ENCODE measurements around the gene TUBA4B.
A peak's percentile ranks its signal among the peaks of the same experiment; 100 is the strongest.
"Not testable (repeated sequence)": the region's sequence is repeated elsewhere in the genome, so short reads cannot be mapped to it uniquely, and the experiment has no call there.

Gene TUBA4B

DNA sequence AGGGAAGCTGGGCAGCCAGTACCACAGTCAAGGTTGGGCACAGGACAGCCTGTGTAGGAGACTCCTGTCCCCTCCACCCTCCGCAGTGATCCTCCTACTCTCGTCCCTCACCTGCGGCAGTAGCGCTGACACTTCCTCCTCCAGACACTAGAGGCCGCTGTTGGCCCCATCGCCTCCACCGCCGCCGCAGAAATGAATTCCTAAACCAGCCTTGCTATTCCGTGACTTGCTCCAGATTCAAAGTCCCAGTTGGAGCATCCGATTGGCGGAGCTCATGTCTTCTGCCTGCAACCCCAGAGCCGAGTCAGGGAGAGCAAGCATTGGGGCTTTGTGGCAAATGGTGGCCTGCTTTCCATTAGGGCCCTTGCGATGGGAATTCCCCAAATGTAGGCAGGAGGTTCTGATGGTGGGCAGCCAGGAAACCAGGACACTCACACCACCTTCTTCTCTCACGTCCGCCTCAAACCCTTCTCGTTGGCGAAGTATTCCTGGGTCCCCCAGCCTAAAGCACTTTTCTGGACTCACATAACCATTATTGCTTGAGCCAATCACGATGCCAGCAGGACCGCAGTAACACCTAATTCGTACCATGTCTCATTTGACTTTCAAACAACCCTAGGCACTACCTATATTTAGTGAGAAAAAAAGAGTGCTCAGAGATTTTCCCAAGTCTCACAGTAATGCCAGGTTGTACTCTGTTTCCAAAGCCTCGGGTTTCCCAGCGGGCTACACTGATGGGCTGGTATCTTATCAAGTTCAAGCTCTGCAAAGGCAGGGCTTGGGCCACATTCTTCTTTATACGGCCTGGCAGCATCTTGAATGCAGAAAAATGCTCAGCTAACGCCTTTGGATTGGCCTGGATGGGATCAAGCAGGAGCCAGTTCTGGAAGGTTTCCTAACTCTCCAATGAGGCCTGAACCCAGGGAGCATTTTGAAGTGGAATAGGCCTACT is 24.9 kb downstream of the TUBA4B start:
- DNase-seq = peak; percentile 86

GRCh38 chr2:219278655-219279150 is 25.7 kb downstream of the TUBA4B start:
- DNase-seq = no peak

DNA sequence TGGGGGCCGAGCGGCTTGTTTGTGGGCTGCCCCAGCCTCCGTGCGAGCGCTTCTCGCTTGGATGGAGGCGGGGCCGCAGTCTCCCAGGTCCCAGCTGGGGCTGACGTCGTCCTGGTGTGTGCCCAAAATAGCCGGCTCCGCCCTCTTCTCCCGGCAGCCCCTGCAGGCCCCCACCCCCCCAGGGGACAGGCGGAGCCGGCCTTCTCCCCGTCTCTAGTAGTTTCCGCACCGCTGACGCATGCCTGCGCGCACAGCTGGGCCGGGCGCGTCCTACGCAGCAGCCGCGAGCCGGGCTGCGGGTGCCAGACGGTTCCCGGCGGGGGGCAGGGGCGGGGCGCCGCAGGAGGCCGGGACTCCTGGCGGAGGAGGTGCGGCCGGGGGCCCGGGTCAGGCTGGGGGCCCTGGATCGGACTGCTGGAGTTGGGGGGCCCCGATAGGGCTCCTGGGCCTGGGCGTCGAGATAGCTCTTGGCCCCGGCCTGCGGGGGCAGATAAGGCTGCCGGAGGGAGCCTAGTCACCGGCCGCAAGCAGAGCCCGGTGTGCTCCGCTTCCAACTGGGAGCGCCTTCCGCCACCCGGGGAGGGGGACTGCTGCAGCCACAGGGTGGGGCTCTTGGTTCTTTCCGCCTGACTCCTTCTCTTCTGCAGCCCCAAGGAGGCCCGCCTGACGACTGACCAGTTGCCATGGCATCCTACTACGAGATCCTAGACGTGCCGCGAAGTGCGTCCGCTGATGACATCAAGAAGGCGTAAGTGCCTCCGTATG is 26.3 kb downstream of the TUBA4B start, which contains the start of gene DNAJB2:
DNAJB2 (plus strand) TSS at position 216 of the 765 bp plus-strand sequence; CDS start at position 684, 468 bp downstream.
- DNase-seq = peak; percentile 99

DNA sequence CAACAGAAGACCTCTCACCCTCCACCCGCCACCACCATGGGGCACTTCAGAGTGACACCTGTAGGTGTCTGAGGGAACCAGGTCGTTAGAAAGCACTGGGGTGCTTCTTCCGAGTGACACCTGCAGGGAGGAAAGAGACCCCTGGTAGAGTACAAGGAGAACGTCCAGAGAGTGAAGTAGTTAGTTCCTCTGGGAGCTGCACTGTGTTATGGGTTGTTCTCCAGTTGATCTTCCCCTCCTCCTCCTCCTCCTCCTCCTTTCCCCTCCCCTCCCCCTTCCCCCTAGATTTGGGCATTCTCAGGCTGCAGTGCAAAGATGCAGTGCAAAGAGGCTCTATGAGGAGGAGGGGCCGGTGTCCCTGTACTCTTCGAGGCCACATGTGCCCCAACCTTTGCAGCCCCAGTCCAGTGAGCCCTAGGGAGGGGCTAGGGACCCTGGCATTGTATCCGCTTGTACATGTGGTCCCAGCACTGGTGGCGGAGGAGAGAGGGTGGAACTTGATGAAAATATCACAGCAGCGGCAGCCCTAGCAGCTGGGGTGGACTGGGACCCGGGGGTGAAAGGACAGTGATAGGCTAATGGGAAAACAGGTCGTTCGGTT is 27.0 kb downstream of the TUBA4B start:
- DNase-seq = no peak

GRCh38 chr2:219280651-219281050 is 27.6 kb downstream of the TUBA4B start:
- DNase-seq = no peak

- no peak for DNase-seq
Observed at GRCh38 chr2:219281588-219281987, 28.5 kb downstream of the TUBA4B start.

GRCh38 chr2:219282375-219282774 is 29.3 kb downstream of the TUBA4B start:
- DNase-seq = no peak

GRCh38 chr2:219282943-219283581 is 30.0 kb downstream of the TUBA4B start:
- DNase-seq = no peak

- no peak for DNase-seq
Observed at GRCh38 chr2:219284501-219285372, 31.7 kb downstream of the TUBA4B start.

- no peak for DNase-seq
Observed at GRCh38 chr2:219285373-219285735, 32.3 kb downstream of the TUBA4B start.

- DNase-seq = peak; percentile 77
Observed at GRCh38 chr2:219285894-219286425, 32.9 kb downstream of the TUBA4B start.

- no peak for DNase-seq
Observed at GRCh38 chr2:219286436-219287115, 33.5 kb downstream of the TUBA4B start.

GRCh38 chr2:219287116-219287440 is 34.0 kb downstream of the TUBA4B start:
- DNase-seq = not testable (repeated sequence)

DNA sequence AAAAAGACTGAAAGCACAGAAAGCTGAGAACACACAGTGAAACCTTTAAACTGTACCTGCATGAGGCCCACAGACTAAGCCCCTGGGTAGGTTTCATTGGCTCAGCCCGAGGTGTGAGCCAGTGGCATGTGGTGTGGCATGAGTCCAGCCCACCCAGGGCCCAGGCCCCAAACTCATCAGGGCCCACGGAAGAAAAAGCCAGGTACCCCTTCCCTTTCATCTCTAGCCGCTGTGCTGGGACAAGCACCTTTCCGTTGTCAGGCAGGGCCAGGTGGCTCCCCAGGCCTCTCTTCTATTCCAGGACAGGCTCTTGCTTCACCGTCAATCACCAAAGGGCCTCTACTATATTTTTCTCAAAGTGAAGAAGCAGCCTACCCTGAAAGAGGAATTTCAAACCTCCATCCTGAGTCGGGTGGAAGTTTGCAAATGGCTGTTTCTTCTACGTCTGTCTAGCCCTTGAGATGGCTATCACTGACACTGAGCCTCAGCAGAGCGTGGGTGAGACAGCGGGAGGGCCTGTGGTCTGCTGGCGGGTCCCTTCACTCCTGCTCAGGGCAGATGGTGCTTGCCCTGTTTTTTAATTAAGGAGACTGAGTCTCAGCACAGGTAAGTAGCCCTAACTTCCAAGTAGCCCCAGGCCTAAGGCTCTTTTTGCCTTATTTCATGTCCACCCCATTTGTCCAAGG is 34.7 kb downstream of the TUBA4B start:
- DNase-seq = no peak

- DNase-seq = no peak
Observed at GRCh38 chr2:219289195-219289536, 36.1 kb downstream of the TUBA4B start.

DNA sequence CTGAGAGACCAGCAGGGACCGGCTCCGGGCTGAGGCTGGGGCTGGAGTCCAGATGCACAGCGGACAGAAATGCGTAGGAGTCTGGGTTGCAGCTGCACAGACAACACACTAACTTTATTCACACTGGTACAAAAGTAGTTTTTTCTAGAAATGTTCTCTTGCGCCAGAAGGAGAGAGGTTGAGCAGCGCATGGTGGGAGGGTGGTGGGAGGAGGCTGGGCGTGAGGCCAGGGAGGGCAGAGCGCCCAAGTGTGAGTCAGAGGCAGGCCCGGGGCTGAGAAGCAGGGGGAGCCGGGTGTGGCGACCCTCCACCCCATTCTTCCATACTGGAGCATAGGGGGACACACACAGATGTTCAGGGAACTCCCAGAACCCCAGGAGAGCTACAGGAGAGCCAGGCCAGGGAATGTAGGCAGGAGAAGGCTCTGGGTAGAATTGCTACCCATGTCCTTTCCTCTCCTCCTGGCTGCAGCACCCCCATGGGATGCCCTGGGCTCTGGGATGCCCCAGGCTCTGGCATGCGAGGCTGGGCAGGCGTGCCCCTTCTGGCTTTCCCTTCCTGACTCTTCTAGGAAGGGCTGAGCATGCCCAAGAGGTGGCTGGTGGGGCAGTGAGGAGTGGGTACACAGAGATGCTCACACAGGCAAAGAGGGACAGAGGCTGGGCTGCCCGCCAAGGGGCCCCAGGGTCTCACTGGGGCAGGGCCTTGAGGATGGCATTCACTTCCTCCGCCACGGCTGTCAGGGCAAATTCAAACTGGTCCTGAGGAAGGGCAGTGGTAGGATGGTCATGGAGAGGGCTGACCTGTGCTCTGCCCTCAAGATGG is 36.7 kb downstream of the TUBA4B start:
- DNase-seq = peak; percentile 93

DNA sequence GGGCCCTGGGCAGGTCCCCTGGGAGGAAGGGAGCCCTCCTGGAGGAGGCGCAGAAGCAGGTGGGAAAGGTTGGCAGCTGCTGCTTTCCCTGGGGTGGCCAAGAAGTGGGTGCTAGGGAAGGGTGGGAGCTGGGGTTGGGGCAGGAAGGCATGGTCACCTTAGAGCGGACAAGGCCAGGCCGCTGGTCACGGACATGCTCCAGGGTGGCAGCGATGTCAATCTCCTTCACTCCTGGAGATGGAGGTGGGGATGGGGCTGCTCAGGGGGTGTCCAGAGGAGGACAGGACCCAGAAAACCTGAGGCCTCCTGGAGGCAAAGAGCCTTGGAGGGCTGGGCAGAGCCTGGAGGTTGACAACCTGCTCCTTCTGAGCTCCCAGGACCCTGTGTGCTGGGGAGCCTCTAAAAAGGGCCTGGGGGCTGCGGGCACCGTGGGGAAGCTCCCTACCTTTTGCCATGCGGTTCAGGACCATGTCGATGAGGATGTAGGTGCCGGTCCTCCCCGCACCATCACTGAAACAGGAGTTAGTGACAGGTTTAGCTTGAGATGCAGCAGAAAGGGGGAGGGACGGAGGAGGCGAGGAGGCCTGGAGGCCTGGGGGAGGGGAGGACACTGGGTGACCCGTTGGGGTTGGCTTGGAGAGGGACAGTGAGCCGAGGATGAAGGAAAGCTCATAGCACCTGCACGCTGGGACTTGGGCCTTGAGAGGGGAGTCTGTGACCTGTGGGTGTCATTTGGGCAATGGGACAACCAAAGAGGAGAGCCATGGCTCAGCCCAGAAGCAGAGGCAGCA is 37.5 kb downstream of the TUBA4B start:
- DNase-seq = no peak

GRCh38 chr2:219291394-219291793 is 38.4 kb downstream of the TUBA4B start:
- DNase-seq = no peak

All from left hindlimb (tissue), 1 donor.